Lower lobe of right lung (tissue), 2 donors: ENCODE data around the gene P4HA1. TPM values are rescaled to one million over a fixed set of nuclear protein-coding genes. Genes with fewer than 3 reads are reported as not detected.

Source experiments
- ATAC-seq, 2 donors: fragments of 200-7000 bp; cut with Tn5 transposase; one replicate each; pipeline ENCODE4 v1.9.1; 2020 to 2022; ENCODE audit warnings: mild to moderate bottlenecking in 2 of 2, moderate library complexity in 2 of 2
- DNase-seq: peaks from one replicate; pipeline ENCODE4 v3.0.0-alpha.2; 2020
- H3K27ac ChIP-seq: fragments of 200-600 bp; one replicate; pipeline ENCODE4 v1.8.0; 2022
- H3K27me3 ChIP-seq: fragments of 200-600 bp; one replicate; pipeline ENCODE4 v1.8.0; 2022; ENCODE audit warnings: low read depth
- H3K36me3 ChIP-seq: fragments of 200-600 bp; one replicate; pipeline ENCODE4 v1.8.0; 2022; ENCODE audit warnings: mild to moderate bottlenecking
- H3K4me1 ChIP-seq: fragments of 200-600 bp; one replicate; pipeline ENCODE4 v1.8.0; 2022
- H3K4me3 ChIP-seq: fragments of 200-600 bp; one replicate; pipeline ENCODE4 v1.8.0; 2022; ENCODE audit warnings: mild to moderate bottlenecking
- H3K9me3 ChIP-seq: fragments of 200-600 bp; one replicate; pipeline ENCODE4 v1.8.0; 2022
- intact Hi-C: fragments of 100-400 bp; cut with DNase I; formaldehyde crosslinking; loops from one replicate; pipeline ENCODE4 v1.11.0; 2022
- total RNA-seq: library from RNA; stranded (reverse); fragmentation: NEBNext Ultra II Directional; extraction: Animal tissue kit (Norgen Biotek cat#: 25700); gene quantifications from one replicate; pipeline ENCODE4 v1.2.1, GENCODE V29; 2021
- TF ChIP-seq, protein P1 (sequence below): fragments of 200-600 bp; IDR thresholded peaks from one replicate; pipeline ENCODE4 v1.8.0; 2022; ENCODE audit warnings: antibody characterized with exemption, mild to moderate bottlenecking
- donor health status: DM: no; HTN: yes; CAD: no; lungs with severe emphysema.

Gene P4HA1
- total RNA-seq, 1 donor from 2014 or later: 59.9 TPM

DNA sequence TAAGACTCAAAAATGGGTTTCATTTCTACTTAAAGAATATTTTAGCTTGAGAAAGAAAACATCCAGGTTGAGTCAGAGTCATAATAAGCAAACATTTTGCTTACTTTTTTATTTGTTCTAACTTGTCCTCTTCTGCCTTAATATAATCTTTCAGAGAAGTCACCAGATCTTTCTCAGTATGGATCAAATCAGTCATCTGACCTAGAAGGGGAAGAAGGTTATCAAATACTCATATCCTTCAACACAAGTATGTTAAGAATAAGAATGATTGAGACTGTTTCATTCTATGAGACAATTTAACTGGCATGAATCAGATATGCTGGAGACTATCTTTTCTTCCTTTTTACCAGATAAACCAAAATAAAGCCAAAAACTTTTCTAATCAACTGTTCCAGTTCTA is 23.0 kb downstream of the P4HA1 start:
- peaks cover 58% of the 10 kb centered on the region for H3K36me3 ChIP-seq
- no peaks in the 10 kb centered on the region for H3K27me3 ChIP-seq
- ATAC-seq (no peak), DNase-seq (no peak)
- no peak overlapping the region for H3K4me3 ChIP-seq
- no peak overlapping the region for H3K27ac ChIP-seq
- H3K9me3 ChIP-seq: no peaks in the 10 kb centered on the region
- intact Hi-C loops: no loop called here
- H3K4me1 ChIP-seq: peaks cover 19% of the 10 kb centered on the region
- TF ChIP-seq, protein P1, sequence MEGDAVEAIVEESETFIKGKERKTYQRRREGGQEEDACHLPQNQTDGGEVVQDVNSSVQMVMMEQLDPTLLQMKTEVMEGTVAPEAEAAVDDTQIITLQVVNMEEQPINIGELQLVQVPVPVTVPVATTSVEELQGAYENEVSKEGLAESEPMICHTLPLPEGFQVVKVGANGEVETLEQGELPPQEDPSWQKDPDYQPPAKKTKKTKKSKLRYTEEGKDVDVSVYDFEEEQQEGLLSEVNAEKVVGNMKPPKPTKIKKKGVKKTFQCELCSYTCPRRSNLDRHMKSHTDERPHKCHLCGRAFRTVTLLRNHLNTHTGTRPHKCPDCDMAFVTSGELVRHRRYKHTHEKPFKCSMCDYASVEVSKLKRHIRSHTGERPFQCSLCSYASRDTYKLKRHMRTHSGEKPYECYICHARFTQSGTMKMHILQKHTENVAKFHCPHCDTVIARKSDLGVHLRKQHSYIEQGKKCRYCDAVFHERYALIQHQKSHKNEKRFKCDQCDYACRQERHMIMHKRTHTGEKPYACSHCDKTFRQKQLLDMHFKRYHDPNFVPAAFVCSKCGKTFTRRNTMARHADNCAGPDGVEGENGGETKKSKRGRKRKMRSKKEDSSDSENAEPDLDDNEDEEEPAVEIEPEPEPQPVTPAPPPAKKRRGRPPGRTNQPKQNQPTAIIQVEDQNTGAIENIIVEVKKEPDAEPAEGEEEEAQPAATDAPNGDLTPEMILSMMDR: no peak

DNA sequence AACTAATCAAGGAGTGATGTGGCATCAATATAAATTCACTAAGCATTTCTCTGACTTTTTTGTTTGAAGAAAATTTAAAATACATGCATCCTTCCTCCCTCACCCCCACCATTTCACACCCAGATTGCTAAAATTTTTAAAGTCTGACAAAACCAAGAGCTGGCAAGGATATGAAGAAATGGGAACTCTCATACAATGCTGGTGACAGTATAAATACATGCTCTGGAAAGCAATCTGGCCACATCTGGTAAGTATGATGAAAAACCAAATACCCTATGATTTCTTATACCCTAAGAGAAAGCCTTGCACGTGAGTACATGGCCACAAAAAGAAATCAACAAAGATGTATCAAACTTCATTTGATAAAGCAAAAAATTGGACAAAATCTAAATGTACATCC is 31.2 kb downstream of the P4HA1 start:
- Histone ChIP-seq H3K27ac (no peak overlapping the region), H3K36me3 (peaks cover 70% of the 10 kb centered on the region), H3K27me3 (no peaks in the 10 kb centered on the region), H3K9me3 (no peaks in the 10 kb centered on the region), H3K4me1 (no peaks in the 10 kb centered on the region), H3K4me3 (no peak overlapping the region)
- DNase-seq: no peak
- no peak for ATAC-seq
- intact Hi-C loops: no loop called here
- TF ChIP-seq, protein P1: no peak

DNA sequence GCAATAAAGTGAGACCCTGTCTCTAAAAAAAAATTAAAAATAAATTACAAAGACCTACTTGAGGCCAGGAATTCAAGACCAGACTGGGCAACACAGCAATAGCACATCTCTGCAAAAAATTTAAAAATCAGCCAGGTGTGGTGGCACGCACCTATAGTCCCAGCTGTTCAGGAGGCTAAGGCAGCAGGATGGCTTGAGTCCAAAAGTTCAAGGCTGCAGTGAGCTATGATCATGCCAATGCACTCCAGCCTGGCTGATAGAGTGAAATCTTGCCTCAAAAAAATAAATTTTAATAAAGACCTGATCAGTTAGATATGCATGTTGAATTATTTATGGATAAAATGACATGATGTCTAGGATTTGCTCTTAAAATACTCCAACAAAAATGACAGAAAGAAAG is 34.9 kb downstream of the P4HA1 start:
- Histone ChIP-seq H3K27me3 (no peaks in the 10 kb centered on the region), H3K4me1 (no peaks in the 10 kb centered on the region), H3K9me3 (no peaks in the 10 kb centered on the region), H3K36me3 (peaks cover 39% of the 10 kb centered on the region), H3K4me3 (no peak overlapping the region), H3K27ac (no peak overlapping the region)
- TF ChIP-seq, protein P1: no peak
- intact Hi-C loops: no loop called here
- no peak for DNase-seq
- no peak for ATAC-seq

DNA sequence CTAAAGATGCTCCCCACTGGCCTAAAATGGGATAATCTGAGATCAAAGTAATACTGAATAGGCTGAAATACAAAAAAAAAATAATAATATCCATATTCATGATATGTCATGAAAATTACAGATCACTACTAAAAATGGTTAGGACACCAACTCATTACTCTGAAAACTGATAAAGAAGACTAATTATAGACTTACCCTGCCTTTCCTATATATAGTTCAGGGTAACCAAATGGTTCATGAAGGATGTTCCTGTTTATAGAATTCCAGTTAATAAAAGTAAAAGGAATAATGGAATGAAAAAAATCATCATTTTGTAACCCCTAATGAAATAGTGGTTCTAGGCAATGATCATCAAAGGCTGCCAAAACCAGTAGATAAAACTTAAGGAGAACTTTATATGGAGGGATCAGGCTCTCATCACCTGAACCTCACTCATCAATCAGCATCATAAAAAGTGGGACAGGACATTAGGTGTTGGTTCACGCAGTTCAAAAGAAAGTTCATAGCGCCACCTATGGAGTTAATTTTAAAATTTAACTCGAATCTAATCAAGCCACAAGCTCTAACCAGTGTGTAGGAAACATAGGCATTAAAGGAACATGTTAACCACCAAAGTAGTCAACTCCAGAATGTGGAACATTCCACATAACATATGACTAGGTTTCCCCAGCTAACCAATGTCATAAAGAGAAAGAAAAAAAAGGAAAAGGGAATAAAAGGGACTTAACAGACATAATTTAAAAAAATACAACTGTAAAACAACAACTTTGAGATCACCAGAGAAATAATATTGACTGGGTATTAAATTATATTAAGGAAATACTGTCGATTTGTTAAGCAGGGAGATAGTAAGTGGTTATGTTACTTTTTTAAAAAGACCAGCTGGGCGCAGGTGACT is 35.7 kb downstream of the P4HA1 start:
- H3K9me3 ChIP-seq: no peaks in the 10 kb centered on the region
- H3K27ac ChIP-seq: no peak overlapping the region
- H3K27me3 ChIP-seq: no peaks in the 10 kb centered on the region
- H3K36me3 ChIP-seq: peaks cover 47% of the 10 kb centered on the region
- peak; percentile 59 for ATAC-seq
- no peak for DNase-seq
- no peak overlapping the region for H3K4me3 ChIP-seq
- H3K4me1 ChIP-seq: no peaks in the 10 kb centered on the region
- intact Hi-C loops: no loop called here
- TF ChIP-seq, protein P1: peak; percentile 39

DNA sequence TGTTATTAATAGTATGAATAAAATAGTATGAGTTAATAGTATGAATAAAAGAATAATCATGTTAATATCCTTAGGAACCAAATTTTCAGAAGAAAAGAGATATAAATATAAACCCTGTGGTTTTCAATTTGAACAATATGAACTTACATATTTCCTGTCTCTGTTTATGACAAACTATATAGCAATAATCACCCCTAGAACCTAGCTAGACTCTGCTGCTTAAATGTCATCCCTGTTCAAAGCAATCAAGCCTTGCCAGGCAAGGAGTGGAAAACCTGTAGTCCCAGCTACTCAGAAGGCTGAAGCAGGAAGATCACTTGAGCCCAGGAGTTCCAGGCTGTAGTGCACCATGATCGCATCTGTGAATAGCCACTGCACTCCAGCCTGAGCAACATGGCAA is 36.5 kb downstream of the P4HA1 start:
- ATAC-seq (no peak), DNase-seq (no peak)
- intact Hi-C loops: no loop called here
- no peak overlapping the region for H3K4me3 ChIP-seq
- no peaks in the 10 kb centered on the region for H3K27me3 ChIP-seq
- H3K27ac ChIP-seq: no peak overlapping the region
- H3K9me3 ChIP-seq: no peaks in the 10 kb centered on the region
- H3K36me3 ChIP-seq: peaks cover 50% of the 10 kb centered on the region
- no peaks in the 10 kb centered on the region for H3K4me1 ChIP-seq
- TF ChIP-seq, protein P1: no peak
